DMS 273 treated with DMSO at 0.1 percent for 48 hours (cell line): ENCODE results near the gene F7.

Experiments used
- DNase-seq: peaks from one replicate; lab custom pipeline; 2025; lab: John Stamatoyannopoulos, UW

The F7 gene

DNA sequence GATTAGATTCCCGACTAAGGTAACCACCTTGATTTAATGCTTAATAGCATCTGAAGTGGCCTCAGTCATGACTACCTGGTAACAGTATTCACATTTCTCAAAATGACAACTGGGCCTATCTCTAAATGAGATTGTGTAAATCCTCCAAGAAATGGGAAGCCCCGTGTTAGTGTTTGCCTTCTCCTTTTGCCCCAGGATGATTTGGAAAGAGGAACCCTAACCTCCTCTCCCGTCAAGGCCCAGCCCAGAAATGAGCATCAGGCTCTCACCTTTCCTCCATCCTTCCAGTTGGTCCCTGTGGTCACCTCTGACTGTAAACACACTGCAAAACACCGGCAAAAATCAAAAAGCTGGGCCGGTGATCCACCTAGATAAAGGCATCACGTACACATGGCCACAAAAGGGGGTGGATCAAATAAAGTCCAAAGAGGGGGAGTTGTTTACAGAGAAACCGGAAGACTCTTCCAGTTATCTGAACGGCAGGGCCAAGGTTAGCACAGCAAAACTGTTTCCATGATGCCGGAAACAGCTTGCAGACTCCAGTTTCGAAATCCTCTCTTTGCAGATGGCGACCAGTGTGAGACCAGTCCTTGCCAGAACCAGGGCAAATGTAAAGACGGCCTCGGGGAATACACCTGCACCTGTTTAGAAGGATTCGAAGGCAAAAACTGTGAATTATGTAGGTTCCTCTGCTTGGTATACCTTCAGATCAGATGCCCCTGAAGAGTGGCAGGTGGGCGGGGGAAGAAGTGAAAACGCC lies 33.4 kb downstream of the F7 start:
- DNase-seq, result no peak

GRCh38 chr13:113139577-113139976 lies 34.0 kb downstream of the F7 start:
- no peak for DNase-seq

DNA sequence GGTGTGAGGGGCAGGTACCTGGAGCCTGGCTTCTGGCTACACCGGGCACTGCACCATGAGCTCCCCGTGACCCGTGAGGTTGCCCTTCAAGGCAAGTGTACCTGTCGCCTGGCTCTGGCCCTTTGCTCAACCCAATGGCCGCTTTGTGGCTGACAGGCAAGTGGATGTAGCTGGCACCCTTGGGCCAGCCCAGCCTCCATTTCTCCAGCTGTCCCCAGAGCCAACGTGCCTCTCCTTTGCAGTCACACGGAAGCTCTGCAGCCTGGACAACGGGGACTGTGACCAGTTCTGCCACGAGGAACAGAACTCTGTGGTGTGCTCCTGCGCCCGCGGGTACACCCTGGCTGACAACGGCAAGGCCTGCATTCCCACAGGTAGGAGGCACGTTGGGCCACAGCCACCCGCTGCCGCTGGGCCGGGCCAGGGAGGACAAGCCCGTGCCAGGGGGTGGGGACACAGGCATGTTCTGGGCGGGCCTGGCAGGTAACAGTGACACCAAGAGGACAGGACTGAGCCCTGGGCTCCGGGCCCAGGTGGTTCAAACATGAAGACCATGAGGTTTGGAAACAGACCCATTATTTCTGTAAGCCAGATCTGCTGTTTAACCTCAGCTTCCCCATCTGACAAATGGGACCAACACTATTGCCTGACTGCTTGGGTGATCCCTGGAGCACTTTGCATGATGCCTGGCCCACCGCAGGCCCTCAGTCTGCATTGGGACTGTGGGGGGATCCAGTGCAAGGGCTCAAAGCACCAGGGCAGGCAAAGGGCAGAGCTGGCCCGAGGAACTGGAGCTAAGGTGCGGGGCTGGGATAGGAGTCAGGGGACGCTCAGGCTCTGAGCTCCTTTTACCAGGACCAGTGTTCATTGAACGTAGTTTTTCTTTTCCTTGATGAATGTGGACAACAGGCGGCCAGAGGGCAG lies 35.3 kb downstream of the F7 start:
- DNase-seq, result no peak

DNA sequence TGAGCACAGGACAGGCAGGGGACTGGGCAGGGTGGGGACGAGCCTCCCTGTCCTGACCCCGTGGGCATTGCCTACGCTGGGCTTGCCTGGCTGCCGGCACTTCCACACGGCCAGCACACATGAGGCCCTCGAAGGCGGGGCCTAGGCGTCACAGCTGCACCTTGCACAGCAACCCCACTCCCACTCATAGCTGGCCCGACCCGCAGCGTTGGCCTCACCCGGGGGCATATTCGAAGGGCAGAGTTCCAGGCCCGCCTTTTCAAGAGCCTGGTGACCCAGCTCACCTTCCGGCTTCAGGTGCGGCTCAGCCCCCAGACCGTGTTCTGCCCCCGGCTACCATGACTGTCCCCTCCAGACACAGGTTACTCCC lies 36.0 kb downstream of the F7 start:
- no peak for DNase-seq

- no peak for DNase-seq
These were observed 37.3 kb downstream of the F7 start for GRCh38 chr13:113142876-113143275.

- no peak for DNase-seq
These were observed 38.1 kb downstream of the F7 start for GRCh38 chr13:113143466-113144254.

- DNase-seq, result no peak
These were observed 38.7 kb downstream of the F7 start for GRCh38 chr13:113144255-113144629.

GRCh38 chr13:113145496-113145895 lies 39.9 kb downstream of the F7 start:
- DNase-seq, result no peak

DNA sequence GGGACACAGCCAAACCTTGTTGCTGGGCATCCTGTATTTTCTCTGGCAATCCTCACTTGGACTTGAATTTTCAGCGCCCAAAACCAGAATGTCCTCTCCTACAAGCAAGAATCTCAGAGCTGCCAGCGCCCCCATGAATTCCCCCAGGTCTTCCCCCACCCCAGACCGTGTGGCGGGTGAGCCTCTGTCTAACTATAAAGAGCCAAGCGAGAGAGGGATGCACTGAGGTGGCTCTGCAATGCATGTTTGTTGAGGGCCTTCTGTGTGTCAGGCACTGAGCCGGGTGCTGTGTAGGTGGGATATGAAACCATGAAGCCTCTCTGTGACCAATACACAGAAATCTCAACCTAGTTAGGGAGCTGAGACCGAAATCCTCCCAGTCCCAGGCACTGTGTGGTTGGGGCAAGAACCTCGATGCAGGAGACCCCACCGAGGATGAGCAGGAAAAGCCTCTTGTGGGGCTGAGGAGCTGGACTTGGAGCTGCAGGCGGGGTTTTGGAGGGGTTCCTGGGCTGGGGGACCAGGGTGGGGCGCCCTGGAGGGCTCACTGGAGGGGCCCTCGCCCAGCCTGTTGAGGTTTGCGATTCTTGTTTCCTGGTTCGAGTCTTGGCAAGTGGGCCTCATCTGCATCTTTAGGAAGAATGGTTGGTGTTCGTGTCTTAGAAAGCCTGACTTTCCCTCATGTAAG lies 40.5 kb downstream of the F7 start:
- DNase-seq, result no peak

GRCh38 chr13:113146750-113147149 lies 41.2 kb downstream of the F7 start:
- no peak for DNase-seq

DNA sequence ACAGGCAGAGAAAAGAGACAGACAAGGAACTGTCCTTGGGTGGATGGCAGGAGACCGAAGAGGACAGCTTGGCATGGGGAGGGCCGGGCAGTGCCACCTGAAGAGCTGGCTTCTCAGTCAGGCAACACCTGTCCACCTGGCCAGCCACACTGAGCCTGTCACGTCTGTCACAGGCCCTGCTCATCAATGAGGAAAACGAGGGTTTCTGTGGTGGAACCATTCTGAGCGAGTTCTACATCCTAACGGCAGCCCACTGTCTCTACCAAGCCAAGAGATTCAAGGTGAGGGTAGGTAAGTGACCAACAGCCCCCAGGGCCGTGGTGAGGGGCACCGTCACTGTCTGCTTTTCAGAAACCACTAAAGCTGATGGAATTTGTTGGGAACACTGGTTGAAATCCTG lies 41.6 kb downstream of the F7 start:
- DNase-seq, result no peak

DNA sequence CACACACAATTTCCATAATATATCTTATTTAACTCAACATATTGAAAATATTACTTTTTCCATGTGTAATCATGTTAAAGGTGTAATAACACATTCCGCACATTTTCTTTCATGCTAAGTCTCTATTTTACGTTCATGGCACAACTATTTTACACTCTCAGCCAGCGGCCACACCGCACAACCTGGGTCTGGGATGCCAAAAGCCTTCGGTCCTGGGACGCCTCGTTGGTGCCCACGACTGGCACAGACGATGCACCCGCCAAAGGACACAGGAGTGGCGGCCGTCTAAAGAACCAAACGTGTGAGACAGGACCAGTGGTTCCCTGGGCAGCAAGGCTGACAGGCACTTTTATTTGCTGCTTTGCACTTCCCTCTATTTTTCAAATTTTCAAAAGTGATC lies 42.8 kb downstream of the F7 start:
- no peak for DNase-seq

GRCh38 chr13:113148940-113149503 lies 43.4 kb downstream of the F7 start:
- no peak for DNase-seq

- no peak for DNase-seq
These were observed 44.3 kb downstream of the F7 start for GRCh38 chr13:113149711-113150549.

DNA sequence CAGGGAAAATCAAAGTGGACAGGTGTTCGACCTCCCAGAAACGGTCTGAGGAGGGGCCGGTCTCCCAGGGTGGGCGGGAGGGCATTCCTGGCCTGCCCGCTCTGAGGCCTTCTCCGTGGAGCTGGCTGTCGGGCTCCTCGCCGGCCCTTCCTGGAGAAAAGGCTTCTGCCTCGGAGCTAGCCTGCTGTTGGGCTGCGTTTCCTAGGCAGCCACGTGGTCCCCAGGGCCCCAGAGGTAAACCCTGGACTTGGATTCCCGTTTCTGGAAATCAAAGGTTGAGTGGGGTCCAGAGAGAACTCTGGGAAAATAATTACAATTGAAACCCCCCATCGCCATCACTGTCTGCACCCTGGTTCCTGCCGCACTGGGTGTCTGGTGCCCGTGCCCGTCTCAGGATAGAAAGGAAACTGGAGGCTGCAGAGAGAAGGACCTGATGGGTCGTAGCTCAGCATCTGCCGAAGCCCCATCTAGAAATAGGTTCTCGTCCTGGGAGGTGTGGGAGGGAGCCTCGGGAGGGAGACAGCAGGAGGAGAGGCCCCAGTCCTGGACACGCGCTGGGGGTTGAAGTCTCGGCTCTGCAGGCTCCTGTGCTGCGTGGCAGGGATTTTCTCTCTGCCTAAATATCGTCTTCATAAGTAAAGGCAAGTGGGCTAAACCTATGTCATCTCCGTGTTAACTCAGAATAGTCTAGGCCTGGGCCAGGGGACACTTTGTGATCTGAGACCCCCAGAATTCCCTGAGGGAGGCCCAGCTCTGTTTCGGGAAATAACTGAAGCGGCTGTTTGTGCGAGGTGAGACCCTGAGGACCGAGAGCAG lies 45.2 kb downstream of the F7 start:
- DNase-seq, result no peak

GRCh38 chr13:113151745-113152690 lies 46.4 kb downstream of the F7 start:
- DNase-seq, result no peak

DNA sequence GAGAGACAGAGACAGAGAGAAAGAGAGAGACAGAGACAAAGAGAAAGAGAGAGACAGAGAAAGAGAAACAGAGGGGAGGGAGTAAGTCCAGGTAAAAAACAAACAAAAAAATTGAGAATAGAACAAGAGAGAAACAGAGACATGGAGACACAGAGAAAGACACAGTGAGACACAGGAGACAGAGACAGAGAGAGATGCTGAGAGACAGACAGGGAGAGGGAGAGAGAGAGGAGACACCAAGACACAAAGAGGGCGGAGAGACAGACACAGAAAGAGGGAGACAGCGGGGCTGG lies 47.0 kb downstream of the F7 start:
- no peak for DNase-seq

- no peak for DNase-seq
These were observed 47.6 kb downstream of the F7 start for GRCh38 chr13:113152984-113153809.
